Esophagus muscularis mucosa (tissue), 3 donors: ENCODE results near the gene DGKZ.

Source experiments
- CTCF ChIP-seq, 3 experiments: fragments of 200-600 bp in 2 of 3; fragments of 450-650 bp in 1 of 3; sonication (generic) in 2 of 3; IDR thresholded peaks; one replicate each; pipeline ENCODE4 v1.5.1; 2017 to 2019; ENCODE audit warnings: antibody characterized with exemption in 3 of 3, mild to moderate bottlenecking in 2 of 3, moderate library complexity in 1 of 3
- POLR2A ChIP-seq: fragments of 450-650 bp; IDR thresholded peaks from one replicate; pipeline ENCODE4 v1.6.1; 2017; ENCODE audit warnings: antibody characterized with exemption, moderate library complexity, mild to moderate bottlenecking, low read depth
- POLR2AphosphoS5 ChIP-seq, 2 donors: sonication (generic); formaldehyde crosslinking; IDR thresholded peaks; one replicate each; pipeline ENCODE4 v1.6.1; 2017; ENCODE audit warnings: antibody characterized with exemption in 2 of 2

DNA sequence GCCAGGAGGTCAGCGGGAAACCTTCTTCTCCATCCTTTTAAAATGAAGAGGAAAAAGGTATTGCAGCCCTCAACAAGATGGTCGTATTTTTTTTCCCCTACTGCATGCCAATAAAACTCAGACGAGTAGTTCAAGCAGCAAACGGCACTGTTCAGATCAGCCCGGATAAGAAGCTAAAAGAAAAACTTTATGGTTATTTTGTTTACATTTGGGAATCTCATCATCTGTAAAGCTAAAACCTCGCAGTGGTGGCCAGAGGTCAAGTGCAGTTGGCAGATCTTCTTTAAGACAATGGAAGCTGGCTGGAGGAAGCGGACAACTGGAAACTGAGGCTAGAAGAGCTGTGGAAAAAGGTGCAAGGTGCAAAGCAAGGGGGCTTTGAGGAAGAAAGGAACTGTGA is 75.3 kb downstream of the DGKZ start:
- TF ChIP-seq CTCF (IDR thresholded peaks at IDR 0.05) (no peak), POLR2AphosphoS5 (IDR thresholded peaks at IDR 0.05) (no peak), POLR2A (no peak)
